Large intestine (tissue), 3 donors: Measurements from ENCODE around the gene PGRMC2. TPM values are rescaled to one million over a fixed set of nuclear protein-coding genes. Genes with fewer than 3 reads are reported as not detected.
"Not testable (repeated sequence)": the region's sequence is repeated elsewhere in the genome, so short reads cannot be mapped to it uniquely, and the experiment has no call there.

ENCODE experiments used
- DNase-seq, 2 donors: peaks; one replicate each; pipeline versions ENCODE4 v3.0.0 to v3.0.0-alpha.2; 2013
- H3K27ac ChIP-seq: one replicate; pipeline ENCODE4 v1.5.1; 2013; ENCODE audit warnings: low read length
- H3K27me3 ChIP-seq: 2 replicates; pipeline ENCODE4 v1.6.1; 2013; ENCODE audit warnings: low read length; ENCODE audit not compliant: control insufficient read depth, insufficient read depth
- H3K36me3 ChIP-seq: 2 replicates; pipeline ENCODE4 v1.6.1; 2013; ENCODE audit warnings: low read length; ENCODE audit not compliant: control insufficient read depth, insufficient read depth
- H3K4me1 ChIP-seq: one replicate; pipeline ENCODE4 v1.6.1; 2013; ENCODE audit warnings: low read length; ENCODE audit not compliant: control insufficient read depth, insufficient read depth
- H3K4me3 ChIP-seq: one replicate; pipeline ENCODE4 v1.5.1; 2013; ENCODE audit warnings: low read length
- H3K9me3 ChIP-seq: one replicate; pipeline ENCODE4 v1.6.1; 2013; ENCODE audit warnings: mild to moderate bottlenecking, low read depth, low read length, moderate library complexity; ENCODE audit not compliant: control insufficient read depth
- WGBS: methylation state at CpG from one replicate; pipeline ENCODE4 v1.1.5; 2013; ENCODE audit warnings: low lambda C conversion rate; ENCODE audit not compliant: insufficient coverage; 5-methylcytosine and 5-hydroxymethylcytosine counted together
- polyA plus RNA-seq: library from polyadenylated mRNA; unstranded; fragments of 120-200 nt; gene quantifications from one replicate; pipeline ENCODE4 v1.2.1, GENCODE V29; 2013

Gene PGRMC2
- polyA plus RNA-seq, 1 donor, result 126 TPM

DNA sequence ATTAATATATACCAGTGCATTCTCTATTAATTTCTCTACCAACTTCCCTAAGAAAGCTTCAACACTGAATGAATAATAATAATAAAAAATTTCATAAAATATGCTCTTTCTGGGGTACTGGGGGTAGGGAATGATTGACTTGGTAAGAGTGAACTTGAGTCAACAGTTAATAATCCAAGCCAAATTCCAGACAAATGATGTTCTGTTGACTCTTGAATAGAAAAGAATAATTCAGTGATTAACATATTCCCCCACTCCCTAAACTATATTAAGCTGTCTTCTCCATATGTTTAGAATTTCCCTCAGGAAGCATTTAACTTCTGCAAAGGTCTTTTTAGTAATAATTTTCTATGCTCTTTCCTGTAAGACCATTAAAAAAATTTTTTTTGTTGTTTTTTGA, 12.3 kb downstream of the PGRMC2 start:
- Histone ChIP-seq H3K27ac (no peak overlapping the region), H3K4me1 (no peaks in the 10 kb centered on the region), H3K4me3 (no peak overlapping the region), H3K27me3 (no peaks in the 10 kb centered on the region), H3K36me3 (peaks cover 20% of the 10 kb centered on the region), H3K9me3 (no peaks in the 10 kb centered on the region)
- no peak for DNase-seq

GRCh38 chr4:128271551-128271950, 16.1 kb downstream of the PGRMC2 start:
- DNase-seq, result no peak
- H3K9me3 ChIP-seq, result no peaks in the 10 kb centered on the region
- no peaks in the 10 kb centered on the region for H3K4me1 ChIP-seq
- 100% methylated on average over 1 of the region's 1 CpG for WGBS
- no peak overlapping the region for H3K4me3 ChIP-seq
- no peaks in the 10 kb centered on the region for H3K27me3 ChIP-seq
- H3K36me3 ChIP-seq, result peaks cover 24% of the 10 kb centered on the region
- no peak overlapping the region for H3K27ac ChIP-seq

DNA sequence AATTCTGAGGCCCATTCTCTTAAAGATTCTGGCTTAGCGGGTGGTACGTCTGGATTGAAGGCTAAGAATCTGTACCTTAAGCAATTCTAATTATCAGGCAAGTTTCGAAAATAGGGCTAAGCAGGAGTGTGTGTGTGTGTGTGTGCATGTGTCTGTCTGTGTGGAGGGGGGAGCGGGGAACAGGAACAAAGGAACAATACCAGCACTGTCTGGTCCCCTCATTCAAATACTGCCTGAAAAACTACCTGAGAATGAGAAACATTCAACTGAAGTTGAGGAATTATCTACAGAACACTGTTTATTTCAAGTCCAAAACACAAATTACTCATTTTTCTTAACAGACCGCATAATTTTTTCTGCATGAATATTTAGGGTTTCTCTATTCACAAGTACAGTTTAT, 18.6 kb downstream of the PGRMC2 start:
- 83% methylated on average over 1 of the region's 5 CpGs for WGBS
- H3K27ac ChIP-seq, result no peak overlapping the region
- no peak for DNase-seq
- H3K36me3 ChIP-seq, result peaks cover 21% of the 10 kb centered on the region
- H3K27me3 ChIP-seq, result no peaks in the 10 kb centered on the region
- H3K9me3 ChIP-seq, result no peaks in the 10 kb centered on the region
- H3K4me1 ChIP-seq, result peaks cover 4% of the 10 kb centered on the region
- H3K4me3 ChIP-seq, result no peak overlapping the region

- H3K27ac ChIP-seq, result no peak overlapping the region
- no CpG with 5 or more reads among the region's 2 CpGs for WGBS
Measured at GRCh38 chr4:128267745-128268144, 19.9 kb downstream of the PGRMC2 start.

DNA sequence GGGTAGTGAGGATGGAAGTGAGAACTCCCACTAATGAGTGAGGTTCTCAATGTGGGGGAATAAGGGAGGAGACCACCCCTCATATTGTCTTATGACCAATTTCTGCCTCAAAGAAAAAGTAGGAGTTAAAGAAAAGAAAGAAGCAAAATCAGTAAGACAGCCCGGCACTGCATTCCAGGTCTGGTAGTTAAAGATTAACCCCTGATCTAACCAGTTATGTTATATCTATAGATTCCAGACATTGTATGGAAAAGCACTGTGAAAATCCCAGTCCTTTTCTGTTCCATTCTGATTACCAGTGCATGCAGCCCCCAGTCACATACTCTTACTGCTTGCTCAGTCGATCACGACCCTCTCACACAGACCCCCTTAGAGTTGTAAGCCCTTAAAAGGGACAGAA, 20.4 kb downstream of the PGRMC2 start:
- not testable (repeated sequence) for H3K27me3 ChIP-seq, H3K4me1 ChIP-seq, H3K9me3 ChIP-seq, H3K27ac ChIP-seq, H3K4me3 ChIP-seq
- H3K36me3 ChIP-seq, result peaks cover 20% of the 10 kb centered on the region
- 25% methylated on average over 1 of the region's 3 CpGs for WGBS
- DNase-seq, result peak in 1 of 2 donors; percentile 54

More at GRCh38 chr4:128267745-128268144, 19.9 kb downstream of the PGRMC2 start:
- no peak overlapping the region for H3K4me3 ChIP-seq
- peaks cover 4% of the 10 kb centered on the region for H3K4me1 ChIP-seq
- H3K9me3 ChIP-seq, result no peaks in the 10 kb centered on the region
- H3K36me3 ChIP-seq, result peaks cover 21% of the 10 kb centered on the region
- H3K27me3 ChIP-seq, result no peaks in the 10 kb centered on the region
- DNase-seq, result no peak

DNA sequence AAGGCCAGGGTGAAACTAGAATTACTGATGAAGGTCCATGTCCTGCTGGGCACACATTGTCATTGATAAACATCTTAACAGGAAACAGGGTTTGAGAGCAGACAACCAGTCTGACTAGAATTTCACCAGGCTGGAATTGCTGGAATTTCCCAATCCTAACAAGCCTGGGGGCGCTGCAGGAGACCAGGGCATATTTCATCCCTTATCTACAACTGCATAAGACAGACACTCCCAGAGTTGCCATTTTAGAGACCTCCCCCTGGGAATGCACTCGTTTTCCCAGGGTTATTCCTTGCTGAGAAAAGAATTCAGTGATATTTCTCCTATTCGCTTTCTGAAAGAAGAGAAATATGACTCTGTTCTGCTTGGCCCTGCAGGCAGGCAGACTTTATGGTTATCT, 22.1 kb downstream of the PGRMC2 start:
- not testable (repeated sequence) for H3K27me3 ChIP-seq, H3K4me3 ChIP-seq, H3K27ac ChIP-seq, H3K9me3 ChIP-seq, H3K4me1 ChIP-seq, H3K36me3 ChIP-seq, DNase-seq
- WGBS, result no CpG with 5 or more reads among the region's 3 CpGs

DNA sequence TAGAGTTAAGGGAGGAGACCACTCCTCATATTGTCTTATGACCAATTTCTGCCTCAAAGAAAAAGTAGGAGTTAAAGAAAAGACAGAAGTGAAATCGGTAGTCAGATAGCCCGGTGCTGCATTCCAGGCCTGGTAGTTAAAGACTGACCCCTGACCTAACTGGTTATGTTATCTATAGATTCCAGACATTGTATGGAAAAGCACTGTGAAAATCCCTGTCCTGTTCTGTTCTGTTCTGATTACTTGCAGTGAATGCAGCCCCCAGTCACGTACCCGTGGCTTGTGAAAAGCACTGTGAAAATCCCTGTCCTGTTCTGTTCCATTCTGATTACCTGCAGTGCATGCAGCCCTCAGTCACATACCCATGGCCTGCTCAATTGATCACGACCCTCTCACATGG, 27.7 kb downstream of the PGRMC2 start:
- H3K27me3 ChIP-seq, H3K4me1 ChIP-seq, H3K36me3 ChIP-seq, H3K27ac ChIP-seq, DNase-seq, H3K4me3 ChIP-seq, H3K9me3 ChIP-seq: not testable (repeated sequence)
- no CpG with 5 or more reads among the region's 5 CpGs for WGBS

- not testable (repeated sequence) for DNase-seq
- no CpG with 5 or more reads among the region's 4 CpGs for WGBS
Measured at GRCh38 chr4:128258166-128258565, 29.4 kb downstream of the PGRMC2 start.

GRCh38 chr4:128256539-128256938, 31.1 kb downstream of the PGRMC2 start:
- Histone ChIP-seq H3K27ac (no peak overlapping the region), H3K4me3 (no peak overlapping the region), H3K9me3 (no peaks in the 10 kb centered on the region), H3K4me1 (no peaks in the 10 kb centered on the region), H3K36me3 (no peaks in the 10 kb centered on the region), H3K27me3 (no peaks in the 10 kb centered on the region)
- WGBS, result no CpG with 5 or more reads among the region's 1 CpG
- DNase-seq, result no peak

More at GRCh38 chr4:128258166-128258565, 29.4 kb downstream of the PGRMC2 start:
- H3K4me3 ChIP-seq, H3K4me1 ChIP-seq, H3K9me3 ChIP-seq, H3K36me3 ChIP-seq, H3K27ac ChIP-seq, H3K27me3 ChIP-seq: not testable (repeated sequence)

DNA sequence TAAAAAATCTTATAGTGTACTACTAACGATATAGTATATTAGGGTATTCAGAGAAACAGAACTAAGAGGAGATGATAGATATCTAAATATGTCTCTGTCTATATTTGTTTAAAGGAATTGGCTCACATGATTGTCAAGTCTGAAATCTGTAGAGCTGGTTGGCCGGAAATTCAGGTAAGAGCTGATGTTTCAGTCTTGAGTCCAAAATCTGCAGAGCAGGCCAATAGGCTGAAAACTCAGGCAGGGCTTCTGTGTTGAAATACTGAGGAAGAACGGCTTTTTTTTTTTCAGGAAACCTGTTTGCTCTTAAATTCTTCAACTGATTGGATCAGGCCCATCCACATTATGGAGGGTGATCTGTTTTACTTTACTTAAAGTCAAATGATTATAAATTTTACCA, 31.7 kb downstream of the PGRMC2 start:
- Histone ChIP-seq H3K36me3 (no peaks in the 10 kb centered on the region), H3K9me3 (no peaks in the 10 kb centered on the region), H3K4me3 (no peak overlapping the region), H3K4me1 (no peaks in the 10 kb centered on the region), H3K27ac (no peak overlapping the region), H3K27me3 (no peaks in the 10 kb centered on the region)
- 100% methylated on average over 1 of the region's 3 CpGs for WGBS
- DNase-seq, result no peak

- H3K27me3 ChIP-seq, result no peaks in the 10 kb centered on the region
- DNase-seq, result no peak
- peaks cover 3% of the 10 kb centered on the region for H3K9me3 ChIP-seq
- no peak overlapping the region for H3K27ac ChIP-seq
- no peak overlapping the region for H3K4me3 ChIP-seq
- H3K4me1 ChIP-seq, result no peaks in the 10 kb centered on the region
- H3K36me3 ChIP-seq, result no peaks in the 10 kb centered on the region
- WGBS, result 73% methylated on average over 4 of the region's 4 CpGs
Measured at GRCh38 chr4:128249787-128250668, 37.6 kb downstream of the PGRMC2 start.
